WTC11 (cell line): ENCODE measurements around the gene IFI27L2.

ENCODE experiments used
- CREB1 ChIP-seq: sonication (generic); formaldehyde crosslinking; IDR thresholded peaks from 2 replicates; pipeline ENCODE4 v1.8.0; 2023; ENCODE audit warnings: mild to moderate bottlenecking, missing genetic modification reagents
- ZBTB21 ChIP-seq: sonication (generic); formaldehyde crosslinking; IDR thresholded peaks from 2 replicates; pipeline ENCODE4 v1.8.1; 2023; ENCODE audit warnings: mild to moderate bottlenecking, missing genetic modification reagents, borderline replicate concordance
- TF ChIP-seq, protein P1 (sequence below): sonication (generic); formaldehyde crosslinking; IDR thresholded peaks from 2 replicates; pipeline ENCODE4 v1.8.1; 2023; ENCODE audit warnings: mild to moderate bottlenecking, missing genetic modification reagents, moderate library complexity
- TF ChIP-seq, protein P2 (sequence below): sonication (generic); formaldehyde crosslinking; IDR thresholded peaks from 2 replicates; pipeline ENCODE4 v1.8.0; 2022; ENCODE audit warnings: mild to moderate bottlenecking, missing genetic modification reagents
- TF ChIP-seq, protein P3 (sequence below): fragments of 200-600 bp; IDR thresholded peaks from 2 replicates; pipeline ENCODE4 v1.8.0; 2022; ENCODE audit warnings: antibody characterized with exemption
- TF ChIP-seq, protein P4 (sequence below): sonication (generic); formaldehyde crosslinking; IDR thresholded peaks from 2 replicates; pipeline ENCODE4 v1.8.1; 2022; ENCODE audit warnings: mild to moderate bottlenecking, missing genetic modification reagents, moderate library complexity, borderline replicate concordance
- TF ChIP-seq, protein P5 (sequence below): fragments of 250-450 bp; sonication (Bioruptor Pico); IDR thresholded peaks from 2 replicates; pipeline ENCODE4 v1.9.0; 2021; ENCODE audit warnings: mild to moderate bottlenecking, borderline replicate concordance
- TF ChIP-seq, protein P6 (sequence below): sonication (generic); formaldehyde crosslinking; IDR thresholded peaks from 2 replicates; pipeline ENCODE4 v1.8.1; 2023; ENCODE audit warnings: mild to moderate bottlenecking, missing genetic modification reagents

DNA sequence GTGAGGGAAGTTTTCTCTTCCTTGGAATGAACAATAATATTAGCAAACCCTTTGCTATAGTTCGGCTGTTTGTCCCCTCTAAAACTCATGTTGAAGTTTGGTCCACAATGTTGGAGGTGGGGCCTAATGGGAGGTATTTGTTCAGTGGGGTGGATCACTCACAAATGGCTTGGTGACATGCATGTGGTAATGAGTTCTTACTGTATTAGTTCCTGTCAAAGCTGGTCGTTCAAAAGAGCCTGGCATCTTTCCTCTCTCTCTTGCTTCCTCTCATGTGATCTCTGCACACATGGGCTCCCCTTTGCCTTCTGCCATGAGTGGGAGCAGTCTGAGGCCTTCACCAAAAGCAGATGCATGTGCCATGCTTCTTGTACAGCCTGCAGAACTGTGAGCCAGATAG is 31.7 kb upstream of the IFI27L2 start:
- TF ChIP-seq, protein P1, sequence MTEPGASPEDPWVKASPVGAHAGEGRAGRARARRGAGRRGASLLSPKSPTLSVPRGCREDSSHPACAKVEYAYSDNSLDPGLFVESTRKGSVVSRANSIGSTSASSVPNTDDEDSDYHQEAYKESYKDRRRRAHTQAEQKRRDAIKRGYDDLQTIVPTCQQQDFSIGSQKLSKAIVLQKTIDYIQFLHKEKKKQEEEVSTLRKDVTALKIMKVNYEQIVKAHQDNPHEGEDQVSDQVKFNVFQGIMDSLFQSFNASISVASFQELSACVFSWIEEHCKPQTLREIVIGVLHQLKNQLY, result no peak
- TF ChIP-seq, protein P2, sequence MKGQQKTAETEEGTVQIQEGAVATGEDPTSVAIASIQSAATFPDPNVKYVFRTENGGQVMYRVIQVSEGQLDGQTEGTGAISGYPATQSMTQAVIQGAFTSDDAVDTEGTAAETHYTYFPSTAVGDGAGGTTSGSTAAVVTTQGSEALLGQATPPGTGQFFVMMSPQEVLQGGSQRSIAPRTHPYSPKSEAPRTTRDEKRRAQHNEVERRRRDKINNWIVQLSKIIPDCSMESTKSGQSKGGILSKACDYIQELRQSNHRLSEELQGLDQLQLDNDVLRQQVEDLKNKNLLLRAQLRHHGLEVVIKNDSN (CRISPR knock-in tag), result no peak
- TF ChIP-seq CREB1 (CRISPR knock-in tag) (no peak), ZBTB21 (CRISPR knock-in tag) (no peak)
- TF ChIP-seq, protein P3, sequence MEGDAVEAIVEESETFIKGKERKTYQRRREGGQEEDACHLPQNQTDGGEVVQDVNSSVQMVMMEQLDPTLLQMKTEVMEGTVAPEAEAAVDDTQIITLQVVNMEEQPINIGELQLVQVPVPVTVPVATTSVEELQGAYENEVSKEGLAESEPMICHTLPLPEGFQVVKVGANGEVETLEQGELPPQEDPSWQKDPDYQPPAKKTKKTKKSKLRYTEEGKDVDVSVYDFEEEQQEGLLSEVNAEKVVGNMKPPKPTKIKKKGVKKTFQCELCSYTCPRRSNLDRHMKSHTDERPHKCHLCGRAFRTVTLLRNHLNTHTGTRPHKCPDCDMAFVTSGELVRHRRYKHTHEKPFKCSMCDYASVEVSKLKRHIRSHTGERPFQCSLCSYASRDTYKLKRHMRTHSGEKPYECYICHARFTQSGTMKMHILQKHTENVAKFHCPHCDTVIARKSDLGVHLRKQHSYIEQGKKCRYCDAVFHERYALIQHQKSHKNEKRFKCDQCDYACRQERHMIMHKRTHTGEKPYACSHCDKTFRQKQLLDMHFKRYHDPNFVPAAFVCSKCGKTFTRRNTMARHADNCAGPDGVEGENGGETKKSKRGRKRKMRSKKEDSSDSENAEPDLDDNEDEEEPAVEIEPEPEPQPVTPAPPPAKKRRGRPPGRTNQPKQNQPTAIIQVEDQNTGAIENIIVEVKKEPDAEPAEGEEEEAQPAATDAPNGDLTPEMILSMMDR, result no peak
- TF ChIP-seq, protein P4, sequence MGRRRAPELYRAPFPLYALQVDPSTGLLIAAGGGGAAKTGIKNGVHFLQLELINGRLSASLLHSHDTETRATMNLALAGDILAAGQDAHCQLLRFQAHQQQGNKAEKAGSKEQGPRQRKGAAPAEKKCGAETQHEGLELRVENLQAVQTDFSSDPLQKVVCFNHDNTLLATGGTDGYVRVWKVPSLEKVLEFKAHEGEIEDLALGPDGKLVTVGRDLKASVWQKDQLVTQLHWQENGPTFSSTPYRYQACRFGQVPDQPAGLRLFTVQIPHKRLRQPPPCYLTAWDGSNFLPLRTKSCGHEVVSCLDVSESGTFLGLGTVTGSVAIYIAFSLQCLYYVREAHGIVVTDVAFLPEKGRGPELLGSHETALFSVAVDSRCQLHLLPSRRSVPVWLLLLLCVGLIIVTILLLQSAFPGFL, result no peak
- TF ChIP-seq, protein P5, sequence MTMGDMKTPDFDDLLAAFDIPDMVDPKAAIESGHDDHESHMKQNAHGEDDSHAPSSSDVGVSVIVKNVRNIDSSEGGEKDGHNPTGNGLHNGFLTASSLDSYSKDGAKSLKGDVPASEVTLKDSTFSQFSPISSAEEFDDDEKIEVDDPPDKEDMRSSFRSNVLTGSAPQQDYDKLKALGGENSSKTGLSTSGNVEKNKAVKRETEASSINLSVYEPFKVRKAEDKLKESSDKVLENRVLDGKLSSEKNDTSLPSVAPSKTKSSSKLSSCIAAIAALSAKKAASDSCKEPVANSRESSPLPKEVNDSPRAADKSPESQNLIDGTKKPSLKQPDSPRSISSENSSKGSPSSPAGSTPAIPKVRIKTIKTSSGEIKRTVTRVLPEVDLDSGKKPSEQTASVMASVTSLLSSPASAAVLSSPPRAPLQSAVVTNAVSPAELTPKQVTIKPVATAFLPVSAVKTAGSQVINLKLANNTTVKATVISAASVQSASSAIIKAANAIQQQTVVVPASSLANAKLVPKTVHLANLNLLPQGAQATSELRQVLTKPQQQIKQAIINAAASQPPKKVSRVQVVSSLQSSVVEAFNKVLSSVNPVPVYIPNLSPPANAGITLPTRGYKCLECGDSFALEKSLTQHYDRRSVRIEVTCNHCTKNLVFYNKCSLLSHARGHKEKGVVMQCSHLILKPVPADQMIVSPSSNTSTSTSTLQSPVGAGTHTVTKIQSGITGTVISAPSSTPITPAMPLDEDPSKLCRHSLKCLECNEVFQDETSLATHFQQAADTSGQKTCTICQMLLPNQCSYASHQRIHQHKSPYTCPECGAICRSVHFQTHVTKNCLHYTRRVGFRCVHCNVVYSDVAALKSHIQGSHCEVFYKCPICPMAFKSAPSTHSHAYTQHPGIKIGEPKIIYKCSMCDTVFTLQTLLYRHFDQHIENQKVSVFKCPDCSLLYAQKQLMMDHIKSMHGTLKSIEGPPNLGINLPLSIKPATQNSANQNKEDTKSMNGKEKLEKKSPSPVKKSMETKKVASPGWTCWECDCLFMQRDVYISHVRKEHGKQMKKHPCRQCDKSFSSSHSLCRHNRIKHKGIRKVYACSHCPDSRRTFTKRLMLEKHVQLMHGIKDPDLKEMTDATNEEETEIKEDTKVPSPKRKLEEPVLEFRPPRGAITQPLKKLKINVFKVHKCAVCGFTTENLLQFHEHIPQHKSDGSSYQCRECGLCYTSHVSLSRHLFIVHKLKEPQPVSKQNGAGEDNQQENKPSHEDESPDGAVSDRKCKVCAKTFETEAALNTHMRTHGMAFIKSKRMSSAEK (CRISPR knock-in tag), result no peak
- TF ChIP-seq, protein P6, sequence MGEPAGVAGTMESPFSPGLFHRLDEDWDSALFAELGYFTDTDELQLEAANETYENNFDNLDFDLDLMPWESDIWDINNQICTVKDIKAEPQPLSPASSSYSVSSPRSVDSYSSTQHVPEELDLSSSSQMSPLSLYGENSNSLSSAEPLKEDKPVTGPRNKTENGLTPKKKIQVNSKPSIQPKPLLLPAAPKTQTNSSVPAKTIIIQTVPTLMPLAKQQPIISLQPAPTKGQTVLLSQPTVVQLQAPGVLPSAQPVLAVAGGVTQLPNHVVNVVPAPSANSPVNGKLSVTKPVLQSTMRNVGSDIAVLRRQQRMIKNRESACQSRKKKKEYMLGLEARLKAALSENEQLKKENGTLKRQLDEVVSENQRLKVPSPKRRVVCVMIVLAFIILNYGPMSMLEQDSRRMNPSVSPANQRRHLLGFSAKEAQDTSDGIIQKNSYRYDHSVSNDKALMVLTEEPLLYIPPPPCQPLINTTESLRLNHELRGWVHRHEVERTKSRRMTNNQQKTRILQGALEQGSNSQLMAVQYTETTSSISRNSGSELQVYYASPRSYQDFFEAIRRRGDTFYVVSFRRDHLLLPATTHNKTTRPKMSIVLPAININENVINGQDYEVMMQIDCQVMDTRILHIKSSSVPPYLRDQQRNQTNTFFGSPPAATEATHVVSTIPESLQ (CRISPR knock-in tag), result no peak
